Activated T-cell treated with anti-CD3 and anti-CD28 coated beads for 24 hours (primary cell): Measurements from ENCODE around the gene CRAT.

Experiments
- DNase-seq: peaks from one replicate; pipeline ENCODE4 v3.0.0-alpha.2; 2020; ENCODE audit warnings: low read depth

Gene CRAT

DNA sequence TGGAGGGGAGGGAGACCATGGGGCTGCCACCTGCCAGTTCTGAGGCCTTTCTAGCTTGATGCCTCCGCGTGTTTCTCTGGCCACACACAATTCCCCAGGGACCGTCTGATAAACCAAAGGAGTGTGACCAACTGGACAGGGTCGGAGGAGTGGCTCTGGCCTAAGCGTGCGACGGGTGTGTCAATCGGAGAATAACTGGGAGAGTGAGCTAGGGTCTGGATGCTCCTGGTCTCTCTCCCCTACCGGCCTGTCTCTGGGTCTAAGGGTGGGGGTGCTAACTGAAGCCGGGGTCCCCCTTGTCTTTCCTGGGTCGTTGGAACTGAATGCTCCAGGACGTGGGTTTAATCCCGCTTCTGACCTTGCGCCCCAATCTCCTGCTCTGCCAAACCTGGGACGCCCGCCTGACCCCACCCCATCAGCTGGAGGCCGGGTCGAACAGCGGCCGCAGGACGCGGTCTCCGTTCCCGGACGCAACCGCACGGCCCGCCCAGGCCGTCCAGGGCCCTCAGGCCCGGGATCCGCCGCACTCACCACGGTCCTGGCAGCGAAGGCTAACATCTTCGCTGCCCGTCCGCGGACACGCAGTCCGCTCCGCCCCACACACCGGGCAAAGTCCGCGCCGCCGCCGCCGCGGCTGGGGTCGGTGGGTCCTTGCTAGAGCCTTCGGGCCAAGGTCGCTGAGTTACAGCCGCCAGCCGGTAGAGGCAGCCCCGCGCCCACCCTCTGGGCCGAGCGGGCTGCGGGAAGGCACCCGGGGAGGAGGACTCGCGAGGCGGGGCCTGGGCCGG is 447 bp downstream of the CRAT start:
- no peak for DNase-seq

DNA sequence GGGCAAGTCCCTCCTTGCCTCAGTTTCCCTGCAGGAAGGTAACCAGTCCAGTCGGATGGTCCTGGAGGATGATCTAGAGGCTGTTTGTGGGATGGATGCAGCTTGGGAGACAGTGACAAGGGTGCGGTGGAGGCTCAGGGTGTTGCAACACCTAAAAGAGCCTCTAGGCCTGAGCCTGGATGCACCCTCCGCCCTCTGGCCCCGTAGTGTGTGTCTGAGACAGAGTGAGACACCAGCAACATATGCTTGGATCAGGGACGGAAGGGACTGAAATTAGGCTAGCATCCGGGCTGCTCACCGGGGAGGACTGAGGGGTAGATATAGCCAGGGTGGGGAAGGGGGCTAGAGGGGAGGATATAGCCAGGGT is 1.1 kb downstream of the CRAT start:
- no peak for DNase-seq

DNA sequence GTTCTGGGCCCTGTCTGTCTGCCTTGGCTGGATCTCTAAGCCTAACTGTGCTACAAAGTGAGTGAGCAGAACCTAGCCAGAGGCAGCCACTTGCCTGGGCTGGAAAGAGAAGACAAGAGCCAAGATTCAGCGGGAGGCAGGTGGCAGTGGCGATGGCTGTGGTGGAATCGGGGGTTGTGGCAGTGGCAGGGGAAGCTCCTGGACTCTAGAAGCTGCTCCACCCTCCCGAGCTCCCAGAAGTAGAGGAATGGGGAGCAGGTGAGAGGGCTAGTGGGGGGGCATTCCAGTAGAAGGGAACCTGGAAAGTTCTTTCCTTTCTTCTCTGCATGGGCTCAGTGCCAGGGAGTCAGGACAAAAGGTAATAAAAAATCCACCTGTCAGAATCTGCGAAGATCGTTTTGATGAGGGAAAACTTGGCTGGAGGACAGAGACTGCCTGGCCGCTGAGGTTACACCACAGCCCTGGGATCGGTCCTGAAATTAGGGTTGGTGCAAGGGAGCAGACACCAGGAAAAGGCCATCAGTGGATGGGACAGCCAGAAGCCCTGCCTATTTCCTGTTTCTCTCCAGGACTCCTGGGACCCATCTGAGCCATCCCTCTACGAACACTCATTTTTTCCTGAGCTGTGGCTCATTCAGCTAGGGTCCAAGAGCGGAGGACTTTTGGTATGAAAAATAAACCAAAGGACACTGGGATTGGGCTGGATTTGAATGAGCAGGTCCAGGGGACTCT is 1.6 kb downstream of the CRAT start:
- no peak for DNase-seq

DNA sequence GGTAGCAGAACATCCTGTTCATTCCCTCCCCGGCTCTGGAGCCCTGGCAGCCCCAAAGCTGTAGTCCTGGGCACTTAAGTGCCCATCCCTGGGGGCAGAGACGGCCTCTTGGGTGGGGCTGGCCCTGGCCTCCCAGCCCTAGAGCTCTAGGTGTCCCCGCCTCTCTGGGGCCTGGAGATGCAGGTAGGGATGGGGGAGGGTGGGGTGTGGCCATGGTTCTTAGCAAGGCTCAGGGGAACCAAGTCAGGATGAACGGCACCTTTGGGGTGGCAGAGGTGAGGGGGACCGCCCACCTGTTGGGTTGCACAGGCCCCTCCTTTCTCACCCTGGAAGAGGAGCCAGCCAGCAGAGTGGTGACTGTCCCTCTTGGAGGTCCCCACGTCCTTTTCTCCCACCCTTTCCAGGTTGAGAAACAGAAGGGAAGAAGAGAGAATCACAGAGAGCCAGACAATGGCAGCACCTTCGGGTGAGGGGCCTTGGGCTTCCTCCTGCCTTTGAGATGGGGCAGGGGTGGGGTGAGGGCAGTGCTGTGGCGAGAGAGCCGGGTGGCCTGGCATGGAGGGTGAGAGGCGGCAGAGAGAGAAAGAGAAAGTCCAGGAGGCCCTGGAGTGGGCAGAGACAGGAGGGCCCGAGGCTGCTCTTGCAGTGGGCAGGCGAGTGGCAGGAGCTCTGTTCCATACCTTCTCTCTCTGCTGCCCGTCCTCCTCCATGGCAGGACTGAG is 2.3 kb downstream of the CRAT start:
- no peak for DNase-seq

DNA sequence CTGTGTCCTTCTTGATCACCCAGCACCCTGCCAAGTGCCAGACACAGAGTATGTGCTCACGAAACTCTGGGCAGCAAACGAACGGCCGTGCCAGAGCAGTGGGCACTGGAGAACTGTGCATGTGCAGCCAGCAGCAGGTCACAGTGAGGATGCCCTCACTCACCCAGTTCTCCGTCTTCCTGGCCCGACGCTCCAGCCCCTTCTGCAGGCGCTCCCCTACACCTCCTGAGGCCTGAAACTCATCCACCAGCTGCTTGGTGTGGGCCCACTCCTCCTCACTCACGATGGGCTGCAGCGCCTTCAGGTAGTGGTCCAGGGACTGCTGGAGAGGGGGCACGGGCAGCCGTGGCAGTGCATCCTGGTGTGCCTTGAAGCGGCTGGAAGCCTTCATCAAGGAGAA is 2.9 kb downstream of the CRAT start:
- DNase-seq, result no peak

DNA sequence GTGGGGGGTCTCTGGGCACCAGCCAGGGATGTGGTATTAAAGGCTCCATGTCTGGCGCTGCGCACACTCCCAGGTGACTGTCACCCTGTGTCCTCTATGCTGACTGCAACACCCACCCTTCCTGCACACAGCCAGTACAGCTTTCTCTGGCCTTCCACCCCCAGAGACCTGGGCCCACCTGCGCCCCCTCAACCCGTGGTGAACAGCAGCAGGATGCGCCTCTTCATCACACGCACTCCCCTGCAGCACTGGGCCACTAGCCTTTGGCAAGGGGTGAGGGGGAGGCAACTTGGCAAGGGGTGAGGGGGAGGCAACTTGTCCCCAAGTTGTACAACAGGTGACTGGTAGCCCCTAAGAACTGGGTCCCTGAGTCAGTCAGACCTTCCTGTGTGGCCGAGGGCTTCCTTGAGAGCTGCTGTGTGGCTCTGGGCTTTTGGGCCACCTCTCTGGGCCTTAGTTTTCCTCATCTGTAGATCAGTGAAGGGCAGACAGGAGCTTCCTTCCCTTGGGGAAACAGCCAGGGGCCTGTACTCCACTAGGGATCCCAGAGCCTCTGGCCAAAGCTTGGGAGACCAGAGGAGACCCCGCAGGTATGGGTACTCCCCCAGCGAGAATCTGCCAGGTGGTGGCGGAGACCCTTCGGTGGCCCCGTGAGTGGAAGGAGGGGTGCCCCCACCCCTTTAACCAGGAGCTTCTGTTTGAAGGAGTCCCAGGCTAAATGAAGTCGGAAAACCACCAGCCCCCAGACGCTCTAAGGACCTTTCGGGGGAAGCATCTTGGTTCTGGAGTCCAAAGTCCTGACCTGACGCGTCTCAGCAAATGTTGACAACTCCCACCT is 4.5 kb downstream of the CRAT start:
- DNase-seq, result no peak

DNA sequence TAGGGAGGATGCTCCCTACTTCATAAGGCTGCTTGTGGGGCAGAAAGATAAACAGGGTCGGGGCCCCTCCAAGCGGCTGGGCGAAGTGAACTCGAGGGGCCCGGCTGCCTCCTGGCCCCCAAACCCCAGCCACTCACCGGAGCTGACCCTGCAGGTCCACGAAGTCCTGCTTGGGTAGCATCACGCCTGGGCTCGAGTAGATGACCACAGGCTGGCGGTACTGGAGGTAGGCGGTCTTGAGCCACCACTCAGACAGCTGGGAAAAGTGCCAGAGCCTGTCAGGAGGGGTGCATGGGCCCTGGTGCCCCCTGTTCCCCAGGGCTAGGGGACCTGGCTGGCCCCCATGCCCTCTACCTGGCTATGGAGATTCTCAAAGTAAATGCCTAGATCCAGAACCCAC is 6.5 kb downstream of the CRAT start:
- DNase-seq, result no peak

DNA sequence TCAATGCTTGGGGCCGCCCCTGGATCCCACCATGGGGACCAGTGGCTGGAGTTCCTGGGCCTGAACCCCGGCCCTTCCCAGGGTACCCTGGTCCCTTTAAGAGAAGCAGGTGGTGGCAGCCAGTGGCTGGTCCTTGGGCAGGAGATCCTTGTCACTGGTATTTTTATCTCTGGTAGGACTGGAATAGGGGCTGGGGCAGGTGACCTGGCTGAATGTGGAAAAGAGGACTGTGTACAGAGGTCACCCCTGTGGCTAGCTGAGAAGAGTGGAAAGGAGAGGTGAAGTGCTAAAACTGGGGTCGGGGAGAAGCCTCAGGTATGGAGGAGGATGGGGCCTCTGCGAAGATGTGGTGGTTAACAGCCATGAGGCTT is 7.0 kb downstream of the CRAT start:
- DNase-seq, result no peak

DNA sequence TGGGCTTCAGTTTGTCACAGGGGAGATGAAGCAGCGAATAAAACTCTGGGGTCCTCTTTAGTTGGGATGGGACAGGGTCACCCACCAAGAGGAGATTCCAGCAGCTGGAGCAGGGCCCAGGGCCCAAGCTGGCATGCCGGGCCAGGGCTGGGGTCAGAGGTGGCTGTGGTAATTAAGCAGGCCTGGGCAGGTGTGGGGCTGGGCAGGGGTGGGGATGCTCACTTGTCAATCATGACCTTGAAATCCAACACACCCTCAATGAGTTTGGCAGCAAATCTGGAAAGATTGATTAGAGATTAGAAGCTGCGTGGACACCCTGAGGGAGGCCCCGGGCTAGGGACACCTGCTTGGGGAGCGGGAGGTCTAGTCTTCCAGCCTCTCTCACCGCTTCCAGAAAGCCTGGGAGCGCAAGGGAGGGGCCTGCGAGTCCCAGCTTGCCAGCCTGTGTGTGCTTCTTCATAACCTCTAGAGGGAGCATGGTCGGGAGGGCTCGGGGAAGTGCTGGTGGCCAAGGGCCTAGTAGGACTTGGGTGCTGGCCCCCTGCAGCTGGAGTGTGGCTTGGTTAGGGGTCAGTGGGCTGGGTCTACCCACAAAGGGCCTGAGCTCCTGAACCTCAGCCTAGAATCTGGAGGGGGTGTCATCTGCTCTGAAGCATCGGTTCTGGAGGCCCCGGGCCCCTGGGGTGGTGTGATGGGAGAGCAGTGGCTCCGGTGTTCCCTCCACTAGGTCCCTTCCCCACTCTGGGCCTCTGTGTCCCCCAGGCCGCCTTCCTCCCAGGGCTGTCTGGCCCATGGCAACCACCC is 7.6 kb downstream of the CRAT start:
- no peak for DNase-seq

DNA sequence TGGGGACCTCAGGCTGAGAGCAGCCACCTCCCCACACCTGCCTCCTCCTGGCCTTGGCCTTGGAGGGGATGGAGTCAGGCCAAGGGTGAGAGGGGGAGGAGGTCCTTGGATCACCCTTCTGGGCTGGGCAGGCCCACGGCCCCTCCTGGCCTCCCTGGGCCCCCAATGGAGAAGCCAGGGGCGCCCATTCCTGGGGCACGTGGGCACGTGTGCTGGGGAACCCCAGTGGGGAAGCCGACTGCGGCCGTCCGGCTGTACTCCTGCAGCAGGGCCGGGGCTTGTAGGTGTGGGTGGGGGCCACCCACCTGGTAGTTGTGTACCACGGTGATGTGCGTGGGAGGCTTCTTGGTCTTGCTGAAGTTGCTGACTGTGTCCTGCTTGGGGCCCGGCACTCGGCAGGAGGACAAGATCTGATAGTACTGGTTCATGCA is 8.5 kb downstream of the CRAT start:
- DNase-seq, result no peak

DNA sequence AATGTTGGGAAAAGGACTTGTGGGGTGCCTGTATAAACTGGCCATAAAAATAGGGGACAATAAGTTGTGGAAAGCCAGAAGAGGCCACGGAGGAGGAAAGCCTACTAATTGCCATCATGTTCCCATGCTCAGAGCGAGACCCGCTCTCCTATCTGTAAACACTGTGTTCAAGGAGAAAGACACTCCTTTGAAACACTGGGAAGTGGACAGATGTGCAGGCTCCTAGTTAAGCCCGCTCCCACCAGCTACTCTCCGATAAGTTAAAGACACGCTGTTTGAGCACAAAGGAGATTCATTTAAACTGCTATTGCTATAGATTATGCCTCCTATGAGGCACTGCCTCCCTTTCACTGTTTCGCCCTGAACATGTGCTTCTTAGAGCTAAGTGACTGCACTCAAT is 9.3 kb downstream of the CRAT start:
- DNase-seq, result no peak

DNA sequence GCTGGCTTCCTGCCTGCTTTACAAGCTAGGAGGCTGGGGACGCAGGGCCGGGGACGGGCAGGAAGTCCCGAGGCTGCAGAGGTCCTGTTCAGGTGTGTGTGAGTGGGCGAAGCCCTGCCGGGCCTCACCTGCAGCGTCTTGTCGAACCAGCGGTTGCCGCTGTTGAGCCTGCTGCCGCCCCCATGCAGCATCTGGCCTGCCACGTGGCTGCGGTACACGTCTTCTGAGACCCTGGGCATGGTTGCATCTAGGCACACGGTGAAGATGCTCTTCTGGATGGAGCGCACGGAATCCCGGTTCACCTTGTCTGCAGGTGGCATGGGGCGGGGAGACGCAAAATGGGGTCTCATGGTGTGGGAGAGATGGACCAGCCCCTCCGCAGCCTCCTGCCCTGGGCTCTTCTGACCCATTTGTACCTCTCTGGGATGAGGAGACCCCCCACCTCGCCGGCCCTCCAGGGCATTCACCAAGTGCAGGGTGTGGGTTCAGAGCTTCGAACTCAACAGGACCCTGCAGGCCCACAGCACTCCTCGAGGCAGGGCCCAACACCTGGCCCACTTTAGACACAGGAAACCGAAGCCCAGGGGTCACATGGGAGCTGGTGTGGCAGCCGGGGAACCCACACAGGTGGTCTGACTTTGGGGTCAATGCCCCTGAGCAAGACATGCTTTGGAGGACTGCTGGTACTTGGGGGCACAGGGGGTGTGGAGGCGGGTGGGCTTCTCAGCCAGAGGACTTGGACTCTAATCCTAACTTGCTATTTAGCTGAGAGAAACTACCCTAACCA is 10.0 kb downstream of the CRAT start:
- DNase-seq, result no peak

DNA sequence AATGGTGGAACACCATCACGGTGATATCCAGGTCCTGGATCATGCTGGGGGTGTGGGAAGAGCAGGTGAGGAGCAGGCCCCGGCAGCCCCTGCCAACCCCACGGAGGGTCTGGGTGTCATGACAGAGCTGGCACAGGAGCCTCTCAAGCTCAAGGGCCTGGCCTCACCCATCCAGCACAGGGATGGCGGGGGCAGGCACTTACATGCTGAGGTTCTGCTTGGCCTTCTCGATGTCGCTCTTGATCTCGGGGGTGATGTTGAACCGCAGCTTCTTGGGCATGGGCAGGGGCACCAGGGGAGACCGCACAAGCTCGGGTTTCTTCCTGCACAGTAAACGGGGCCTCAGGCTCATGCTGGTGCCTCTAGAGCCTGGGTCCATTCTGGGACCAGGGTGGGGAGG is 12.3 kb downstream of the CRAT start:
- DNase-seq, result no peak

DNA sequence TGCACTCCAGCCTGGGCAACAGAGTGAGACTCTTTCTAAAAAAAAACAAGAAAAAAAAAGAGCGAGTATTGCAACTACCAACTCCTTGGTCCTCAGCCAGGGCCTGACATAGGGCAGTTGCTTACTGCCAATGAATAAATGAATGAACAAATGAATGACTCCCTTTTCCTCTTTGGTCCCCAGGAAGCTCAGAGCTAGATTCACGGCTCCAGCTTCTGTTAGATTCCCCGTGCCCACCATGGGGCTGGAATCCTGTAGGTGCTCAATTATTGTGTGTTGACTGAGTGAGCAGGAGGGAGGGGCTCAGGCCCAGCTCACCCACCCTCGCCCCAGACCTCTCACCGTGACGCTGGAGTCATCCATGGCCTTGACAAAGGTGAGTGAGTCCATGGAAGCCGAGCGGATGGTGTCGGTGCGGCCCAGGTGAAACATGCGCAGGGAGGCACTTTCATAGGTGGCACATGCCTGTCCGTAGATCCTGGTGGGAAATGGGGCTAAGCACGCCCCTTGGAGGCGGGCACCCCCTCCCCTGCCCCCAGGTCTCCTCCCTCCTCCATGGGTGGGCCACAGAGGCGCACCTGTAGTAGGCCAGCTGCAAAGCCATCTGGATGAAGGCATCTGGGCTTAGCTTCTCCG is 12.8 kb downstream of the CRAT start:
- no peak for DNase-seq

DNA sequence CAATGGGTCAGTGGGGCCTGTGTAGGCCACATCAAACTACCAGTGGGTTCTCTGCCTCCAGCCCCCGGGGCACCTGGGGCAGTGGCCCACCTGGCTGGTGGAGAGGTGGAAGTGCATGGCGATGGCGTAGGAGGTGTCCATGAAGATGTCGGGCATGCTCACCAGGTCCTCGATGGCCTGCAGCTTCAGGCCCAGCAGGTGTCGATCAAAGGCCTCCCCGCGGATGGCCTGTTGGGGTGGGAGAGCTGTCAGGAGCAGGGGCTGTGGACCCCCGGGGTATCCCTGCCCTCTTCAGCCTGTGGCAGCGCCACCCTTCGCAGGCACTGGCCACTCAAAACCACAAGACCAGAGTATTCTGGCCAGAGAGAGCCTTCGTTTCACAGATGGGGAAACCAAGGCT is 14.7 kb downstream of the CRAT start:
- DNase-seq, result no peak

DNA sequence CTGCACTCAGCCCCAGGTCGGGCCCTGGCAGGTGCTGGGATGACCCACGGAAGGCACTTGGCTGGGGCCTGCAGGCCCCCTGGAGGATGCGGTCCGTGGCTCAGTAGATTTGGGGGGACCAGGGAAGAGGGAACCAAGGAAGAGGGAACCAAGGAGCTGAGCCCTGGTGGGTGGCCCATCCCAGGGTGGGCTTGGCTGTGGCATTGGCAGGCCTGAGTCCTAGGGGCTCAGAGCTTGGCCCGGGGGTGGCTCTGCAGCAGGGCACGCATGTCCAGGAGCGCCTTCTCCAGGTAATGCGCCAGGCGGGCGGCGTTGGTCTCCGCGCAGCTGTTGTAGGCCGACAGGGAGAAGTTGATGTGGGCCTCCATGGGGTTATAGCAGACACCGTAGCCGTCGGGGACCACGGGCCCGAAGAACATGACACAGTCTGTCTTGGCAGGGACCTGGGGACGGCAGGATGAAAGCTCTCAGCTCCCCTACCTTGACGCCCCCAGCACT is 15.4 kb downstream of the CRAT start:
- no peak for DNase-seq

DNA sequence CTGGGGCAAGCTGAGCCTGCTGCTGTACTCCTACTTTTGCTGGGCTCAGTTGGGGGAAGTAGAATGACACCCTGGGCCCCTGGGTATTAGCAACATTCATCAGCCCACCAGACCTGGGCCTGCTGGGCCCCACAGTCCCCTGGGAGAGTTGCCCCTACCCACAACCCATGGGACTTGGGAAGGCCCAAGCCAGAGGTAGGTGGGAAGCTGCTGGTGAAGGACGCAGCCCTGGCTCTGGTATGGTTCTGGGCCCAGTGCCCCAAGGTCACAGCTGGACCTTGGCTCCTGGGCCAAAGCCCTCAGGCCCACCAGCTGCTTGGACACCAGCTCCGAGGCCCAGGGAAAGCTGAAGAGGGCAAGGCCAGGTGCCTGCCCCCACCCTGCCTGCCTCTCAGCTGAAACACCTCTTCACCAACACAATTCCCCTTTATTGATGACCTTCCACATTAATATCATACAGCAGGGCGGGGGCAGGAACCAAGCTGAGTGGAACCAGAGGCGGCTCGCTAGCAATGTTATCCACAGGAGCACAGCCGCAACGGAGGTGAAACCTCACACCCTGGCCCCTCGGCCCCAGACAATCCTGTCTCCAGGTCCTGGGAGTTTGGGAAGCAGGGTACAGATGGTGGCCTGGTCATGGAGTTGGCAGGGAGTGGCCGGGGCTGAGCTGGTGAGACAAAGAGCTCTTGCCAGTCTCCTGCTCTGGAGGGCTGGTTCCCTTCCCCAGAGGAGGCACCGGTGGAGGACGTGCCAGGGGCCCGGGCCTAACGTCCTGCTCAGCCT is 16.0 kb downstream of the CRAT start:
- DNase-seq, result no peak

DNA sequence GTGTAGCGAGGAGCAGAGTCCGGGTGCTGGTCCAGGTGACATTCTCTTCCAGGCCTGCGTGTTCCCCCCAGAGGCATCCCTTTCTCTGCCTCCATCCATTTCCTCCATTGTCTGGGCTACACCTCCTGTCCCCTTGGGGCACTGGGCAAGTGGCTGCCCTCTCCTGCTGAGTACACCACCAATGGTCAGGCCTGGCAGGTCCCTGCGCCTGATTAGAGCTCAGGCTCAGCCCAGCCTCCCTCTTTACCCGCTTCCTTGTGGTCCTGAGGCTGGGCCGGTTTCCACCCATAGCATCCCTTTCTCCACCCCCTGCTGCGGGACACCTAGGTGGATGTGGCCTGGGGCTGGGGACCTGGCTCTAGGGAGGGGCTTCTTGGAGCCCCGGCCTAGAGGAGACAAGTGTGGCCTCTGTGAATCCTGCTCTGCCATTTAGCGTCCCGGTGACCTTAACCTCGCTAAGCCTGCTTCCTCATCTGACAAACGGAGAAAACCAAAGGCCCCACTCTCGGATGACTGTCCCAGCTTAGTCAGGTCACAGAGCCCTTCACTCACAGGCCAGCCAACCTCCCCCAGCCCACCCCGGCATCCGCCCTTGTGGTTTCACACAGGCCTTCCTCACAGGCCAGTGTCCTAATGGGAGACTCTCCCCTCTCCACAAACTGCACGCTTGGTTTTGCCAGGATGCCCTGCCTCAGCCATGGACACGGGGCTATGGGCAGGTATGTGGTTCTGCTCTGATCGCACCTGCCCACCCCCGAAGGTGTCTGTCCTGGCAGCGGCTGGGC is 16.8 kb downstream of the CRAT start:
- no peak for DNase-seq
